HEK293 (cell line): ENCODE measurements around the gene HIC1.

Experiments used
- CTCF ChIA-PET: fragments of 350-600 bp; formaldehyde crosslinking; extraction: SDS; loops from one replicate; lab custom pipeline; 2021; ENCODE audit warnings: antibody characterized with exemption; lab: Yijun Ruan, JAX
- POLR2A ChIA-PET: fragments of 300-600 bp; formaldehyde crosslinking; extraction: SDS; loops from one replicate; lab custom pipeline; 2020; ENCODE audit warnings: antibody characterized with exemption, inconsistent platforms; lab: Yijun Ruan, JAX
- H3K27ac ChIP-seq: fragments of 200-500 bp; sonication (Bioruptor generic); 2 replicates; pipeline ENCODE4 v1.5.1; 2014; ENCODE audit warnings: low read depth, low read length, control low read depth, inconsistent platforms; ENCODE audit errors: extremely low read depth
- H3K36me3 ChIP-seq, 2 experiments: fragments of 200-500 bp in 1 of 2; sonication (Bioruptor generic) in 1 of 2; 1 replicate in 1 of 2; 2 replicates in 1 of 2; pipeline ENCODE4 v1.5.1; 2014 to 2017; ENCODE audit warnings: inconsistent platforms in 2 of 2, low read length in 2 of 2; ENCODE audit not compliant: control insufficient read depth in 2 of 2, insufficient read depth in 1 of 2
- H3K4me1 ChIP-seq: fragments of 200-500 bp; sonication (Bioruptor generic); 2 replicates; pipeline ENCODE4 v1.5.1; 2014; ENCODE audit warnings: mild to moderate bottlenecking, low read length, inconsistent platforms; ENCODE audit not compliant: control insufficient read depth, insufficient read depth
- H3K4me3 ChIP-seq: 2 replicates; pipeline ENCODE4 v1.5.1; 2011; ENCODE audit warnings: low read depth, mild to moderate bottlenecking, control low read depth, low read length, moderate library complexity
- H3K9me3 ChIP-seq: fragments of 200-500 bp; sonication (Bioruptor generic); 2 replicates; pipeline ENCODE4 v1.5.1; 2014; ENCODE audit warnings: low read depth, low read length, inconsistent platforms; ENCODE audit not compliant: control insufficient read depth, insufficient read depth
- FEZF1 ChIP-seq: fragments of 450-650 bp; formaldehyde crosslinking; IDR thresholded peaks from 2 replicates; pipeline ENCODE4 v1.5.1; 2016; ENCODE audit warnings: missing biosample characterization, missing genetic modification characterization
- SALL2 ChIP-seq: fragments of 450-650 bp; formaldehyde crosslinking; IDR thresholded peaks from 2 replicates; pipeline ENCODE4 v1.5.0; 2017; ENCODE audit warnings: missing biosample characterization, mild to moderate bottlenecking, missing genetic modification characterization, borderline replicate concordance
- ZBTB17 ChIP-seq: fragments of 450-650 bp; formaldehyde crosslinking; IDR thresholded peaks from 2 replicates; pipeline ENCODE4 v1.5.1; 2016; ENCODE audit warnings: missing biosample characterization, missing genetic modification characterization
- ZBTB21 ChIP-seq: fragments of 450-650 bp; formaldehyde crosslinking; IDR thresholded peaks from 2 replicates; pipeline ENCODE4 v1.5.1; 2017; ENCODE audit warnings: missing biosample characterization, missing genetic modification characterization
- ZFP41 ChIP-seq: fragments of 450-650 bp; formaldehyde crosslinking; IDR thresholded peaks from 2 replicates; pipeline ENCODE4 v1.5.1; 2016; ENCODE audit warnings: missing biosample characterization, missing genetic modification characterization, borderline replicate concordance
- ZIC2 ChIP-seq: fragments of 450-650 bp; formaldehyde crosslinking; IDR thresholded peaks from 2 replicates; pipeline ENCODE4 v1.5.1; 2016; ENCODE audit warnings: missing biosample characterization, missing genetic modification characterization
- ZNF114 ChIP-seq: fragments of 450-650 bp; formaldehyde crosslinking; IDR thresholded peaks from 2 replicates; pipeline ENCODE4 v1.5.0; 2017; ENCODE audit warnings: missing biosample characterization, missing genetic modification characterization
- ZNF174 ChIP-seq: fragments of 450-650 bp; formaldehyde crosslinking; IDR thresholded peaks from 2 replicates; pipeline ENCODE4 v1.5.0; 2017; ENCODE audit warnings: missing biosample characterization, mild to moderate bottlenecking, missing genetic modification characterization
- ZNF292 ChIP-seq: fragments of 450-650 bp; formaldehyde crosslinking; IDR thresholded peaks from 2 replicates; pipeline ENCODE4 v1.5.1; 2016; ENCODE audit warnings: low read depth, missing biosample characterization, missing genetic modification characterization, borderline replicate concordance
- ZNF391 ChIP-seq: fragments of 450-650 bp; formaldehyde crosslinking; IDR thresholded peaks from 2 replicates; pipeline ENCODE4 v1.5.1; 2016; ENCODE audit warnings: low read depth, missing biosample characterization, missing genetic modification characterization, borderline replicate concordance
- ZNF548 ChIP-seq: fragments of 450-650 bp; formaldehyde crosslinking; IDR thresholded peaks from 2 replicates; pipeline ENCODE4 v1.5.1; 2016; ENCODE audit warnings: missing biosample characterization, missing genetic modification characterization
- ZNF596 ChIP-seq: fragments of 450-650 bp; IDR thresholded peaks from 2 replicates; pipeline ENCODE4 v1.5.0; 2018; ENCODE audit warnings: missing biosample characterization, mild to moderate bottlenecking, missing genetic modification characterization, moderate library complexity
- ZNF654 ChIP-seq: fragments of 450-650 bp; formaldehyde crosslinking; IDR thresholded peaks from 2 replicates; pipeline ENCODE4 v1.5.1; 2016; ENCODE audit warnings: low read depth, missing biosample characterization, missing genetic modification characterization
- ZNF677 ChIP-seq: fragments of 450-650 bp; IDR thresholded peaks from 2 replicates; pipeline ENCODE4 v1.5.0; 2018; ENCODE audit warnings: missing biosample characterization, mild to moderate bottlenecking, missing genetic modification characterization, moderate library complexity
- TF ChIP-seq, protein P1 (sequence below): fragments of 450-650 bp; formaldehyde crosslinking; IDR thresholded peaks from 2 replicates; pipeline ENCODE4 v1.5.1; 2016; ENCODE audit warnings: missing biosample characterization, missing genetic modification characterization
- TF ChIP-seq, protein P2 (sequence below): fragments of 450-650 bp; formaldehyde crosslinking; IDR thresholded peaks from 2 replicates; pipeline ENCODE4 v1.5.1; 2016; ENCODE audit warnings: missing biosample characterization, missing genetic modification characterization

HIC1 gene

DNA sequence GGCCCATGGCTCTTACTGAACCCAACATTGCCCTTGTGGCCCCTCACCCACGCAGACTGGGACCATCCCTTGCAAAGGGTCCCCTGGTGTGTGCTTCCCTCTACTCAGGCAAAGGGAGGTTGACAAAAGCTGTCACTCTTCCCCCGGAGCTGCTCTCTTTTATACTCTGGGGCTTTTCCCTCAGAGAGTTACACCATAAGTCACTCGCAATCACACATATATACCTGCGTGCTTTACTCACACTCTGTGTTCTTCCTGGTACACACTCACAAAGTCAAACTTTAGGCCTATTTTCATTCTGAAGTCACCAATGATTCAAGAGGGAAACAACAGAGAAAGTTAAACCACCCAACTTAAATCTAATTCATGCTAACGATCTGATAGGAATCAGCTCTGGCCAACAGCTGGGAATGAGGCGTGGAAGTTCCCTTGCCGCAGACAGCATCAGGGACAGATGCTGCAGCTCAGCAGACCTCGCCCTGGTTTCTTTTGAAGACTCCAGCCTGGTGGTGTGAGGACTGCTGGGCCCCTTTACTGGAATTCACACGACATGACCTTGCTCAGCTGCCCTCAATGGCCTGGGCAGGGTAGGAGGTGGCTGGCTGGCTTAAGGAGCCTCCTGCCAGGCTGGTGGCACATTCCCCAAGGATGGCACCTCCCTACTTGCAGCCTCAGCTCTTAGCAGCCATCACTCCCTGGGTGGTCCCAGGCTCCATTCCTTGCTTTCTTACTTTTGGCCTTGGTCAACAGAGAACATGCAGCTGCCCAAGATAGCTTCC lies 27.3 kb downstream of the HIC1 start:
- TF ChIP-seq ZNF677 (tag by site-specific recombination), result no peak
- TF ChIP-seq, protein P1, sequence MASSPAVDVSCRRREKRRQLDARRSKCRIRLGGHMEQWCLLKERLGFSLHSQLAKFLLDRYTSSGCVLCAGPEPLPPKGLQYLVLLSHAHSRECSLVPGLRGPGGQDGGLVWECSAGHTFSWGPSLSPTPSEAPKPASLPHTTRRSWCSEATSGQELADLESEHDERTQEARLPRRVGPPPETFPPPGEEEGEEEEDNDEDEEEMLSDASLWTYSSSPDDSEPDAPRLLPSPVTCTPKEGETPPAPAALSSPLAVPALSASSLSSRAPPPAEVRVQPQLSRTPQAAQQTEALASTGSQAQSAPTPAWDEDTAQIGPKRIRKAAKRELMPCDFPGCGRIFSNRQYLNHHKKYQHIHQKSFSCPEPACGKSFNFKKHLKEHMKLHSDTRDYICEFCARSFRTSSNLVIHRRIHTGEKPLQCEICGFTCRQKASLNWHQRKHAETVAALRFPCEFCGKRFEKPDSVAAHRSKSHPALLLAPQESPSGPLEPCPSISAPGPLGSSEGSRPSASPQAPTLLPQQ (tag by site-specific recombination), result no peak
- TF ChIP-seq, protein P2, sequence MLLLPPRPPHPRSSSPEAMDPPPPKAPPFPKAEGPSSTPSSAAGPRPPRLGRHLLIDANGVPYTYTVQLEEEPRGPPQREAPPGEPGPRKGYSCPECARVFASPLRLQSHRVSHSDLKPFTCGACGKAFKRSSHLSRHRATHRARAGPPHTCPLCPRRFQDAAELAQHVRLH, result no peak
- no peak for TF ChIP-seq ZFP41 (tag by site-specific recombination)
- Histone ChIP-seq H3K4me1 (no peaks in the 10 kb centered on the region), H3K9me3 (no peaks in the 10 kb centered on the region), H3K36me3 (peaks cover 4 to 65% of the 10 kb centered on the region in 2 experiments; a peak in 2 of 3 replicates), H3K27ac (no peak overlapping the region), H3K4me3 (no peak overlapping the region)
- CTCF ChIA-PET, result interaction anchor here (0.5 to 2.0 kb wide), 9 partner anchors 8 to 1118 kb away, joined by 3 to 5 read pairs (median 3); partner anchors contain the start of gene HIC1
- POLR2A ChIA-PET, result interaction anchor here (0.6 kb wide), 1 partner anchor 148 kb away, joined by 5 read pairs; no protein-coding TSS in a partner anchor

DNA sequence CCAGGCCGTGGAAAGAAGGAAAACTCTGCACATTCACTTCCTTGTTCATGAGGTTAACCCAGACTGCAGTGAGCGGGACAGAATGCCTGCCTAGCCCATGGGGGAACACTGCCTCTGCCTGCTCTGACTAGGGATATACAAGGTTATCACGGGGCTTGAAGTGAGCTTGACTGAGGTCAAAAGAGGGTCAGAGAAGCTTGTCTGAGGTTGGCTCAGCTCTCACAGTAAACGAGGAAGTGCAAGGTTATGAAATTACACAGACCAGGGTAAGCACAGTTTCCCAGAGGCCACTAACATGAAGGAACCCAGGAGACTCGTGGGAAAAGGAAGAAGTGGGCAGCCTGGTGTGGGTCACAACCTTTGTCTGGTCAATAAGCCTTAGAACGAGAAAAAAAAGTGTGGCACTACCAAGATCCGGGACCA lies 28.7 kb downstream of the HIC1 start:
- CTCF ChIA-PET, result interaction anchor here (1.2 to 2.0 kb wide), 4 partner anchors 28 to 161 kb away, joined by 3 to 4 read pairs (median 3); partner anchors contain the start of gene HIC1
- Histone ChIP-seq H3K27ac (no peak overlapping the region), H3K9me3 (no peaks in the 10 kb centered on the region), H3K4me1 (no peaks in the 10 kb centered on the region), H3K36me3 (peaks cover 0 to 59% of the 10 kb centered on the region in 2 experiments; a peak in 2 of 3 replicates), H3K4me3 (no peak overlapping the region)
- TF ChIP-seq ZNF292 (tag by site-specific recombination) (no peak), ZNF548 (tag by site-specific recombination) (no peak), ZNF391 (tag by site-specific recombination) (no peak), ZNF114 (tag by site-specific recombination) (no peak), ZNF596 (tag by site-specific recombination) (no peak), ZBTB17 (tag by site-specific recombination) (no peak), SALL2 (tag by site-specific recombination) (no peak), ZNF174 (tag by site-specific recombination) (no peak), ZBTB21 (no peak), ZNF654 (tag by site-specific recombination) (no peak), FEZF1 (tag by site-specific recombination) (no peak)
- POLR2A ChIA-PET, result no interaction called here

DNA sequence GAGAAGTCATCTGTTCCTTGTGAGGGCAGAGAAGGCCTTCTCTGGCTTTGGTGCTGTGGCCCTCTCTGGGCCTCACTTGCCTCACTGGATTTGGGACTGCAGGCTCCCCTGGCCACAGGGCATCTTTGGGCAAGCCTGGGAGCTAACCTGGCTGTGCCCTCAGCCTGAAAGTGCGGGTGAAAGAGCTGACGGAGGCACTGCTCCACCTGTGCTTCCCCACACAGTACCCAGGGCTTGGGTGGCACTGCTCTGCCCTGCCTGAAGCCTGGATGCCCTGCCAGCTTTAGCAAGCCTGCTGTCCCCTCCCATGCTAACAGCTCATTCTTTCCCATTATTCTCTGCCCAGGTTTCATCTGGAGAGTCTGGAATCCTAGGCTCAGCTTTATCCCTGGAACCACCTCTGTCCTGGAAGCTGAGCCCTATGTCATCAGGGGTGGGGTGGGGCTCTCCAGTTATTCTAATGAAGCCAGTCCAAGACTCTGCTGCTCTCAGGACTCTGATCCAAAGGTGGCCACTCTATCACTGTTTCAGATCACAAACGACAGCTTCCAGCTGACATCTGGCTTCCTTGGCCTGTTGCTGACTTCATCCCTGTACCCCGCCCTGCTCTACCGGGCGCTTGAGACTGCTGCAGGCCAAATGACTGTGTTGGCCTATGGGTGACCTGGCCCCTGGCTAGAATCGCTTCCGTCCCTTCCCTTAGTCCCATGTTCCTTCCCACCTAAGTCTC lies 29.3 kb downstream of the HIC1 start:
- peaks cover 0 to 53% of the 10 kb centered on the region in 2 experiments; a peak in 2 of 3 replicates for H3K36me3 ChIP-seq
- no peak overlapping the region for H3K4me3 ChIP-seq
- no peak for TF ChIP-seq ZNF292 (tag by site-specific recombination)
- TF ChIP-seq ZIC2, result 0 out of 2 replicates have a peak, but pooled peaks have one; percentile 8
- POLR2A ChIA-PET, result no interaction called here
- H3K4me1 ChIP-seq, result no peaks in the 10 kb centered on the region
- no peaks in the 10 kb centered on the region for H3K9me3 ChIP-seq
- CTCF ChIA-PET, result interaction anchor here (0.6 to 2.0 kb wide), 3 partner anchors 56 to 160 kb away, joined by 3 to 4 read pairs (median 3); no protein-coding TSS in a partner anchor
- no peak overlapping the region for H3K27ac ChIP-seq
